ENCODE measurements around the gene JCAD. TPM values are rescaled to one million over a fixed set of nuclear protein-coding genes. Genes with fewer than 3 reads are reported as not detected.

The JCAD gene
- total RNA-seq, 1 donor from 2014 or later = not detected

- Mint-ChIP-seq H3K27ac (no peak overlapping the region), H3K36me3 (ENCODE audit: low read depth) (no peaks in the 10 kb centered on the region), H3K4me1 (no peaks in the 10 kb centered on the region), H3K4me3 (no peak overlapping the region), H3K9me3 (peaks cover 2% of the 10 kb centered on the region), H3K27me3 (peaks cover 10% of the 10 kb centered on the region)
- ATAC-seq (ENCODE audit: low read depth) = no peak
- ChIA-PET CTCF (no interaction called here), POLR2A (no interaction called here)
- TF ChIP-seq CTCF (IDR thresholded peaks at IDR 0.05) = no peak
- DNase-seq = no peak
- intact Hi-C loops (cut with micrococcal nuclease) = no loop called here
These were observed 20.8 kb upstream of the JCAD start for GRCh38 chr10:30080161-30080560.

DNA sequence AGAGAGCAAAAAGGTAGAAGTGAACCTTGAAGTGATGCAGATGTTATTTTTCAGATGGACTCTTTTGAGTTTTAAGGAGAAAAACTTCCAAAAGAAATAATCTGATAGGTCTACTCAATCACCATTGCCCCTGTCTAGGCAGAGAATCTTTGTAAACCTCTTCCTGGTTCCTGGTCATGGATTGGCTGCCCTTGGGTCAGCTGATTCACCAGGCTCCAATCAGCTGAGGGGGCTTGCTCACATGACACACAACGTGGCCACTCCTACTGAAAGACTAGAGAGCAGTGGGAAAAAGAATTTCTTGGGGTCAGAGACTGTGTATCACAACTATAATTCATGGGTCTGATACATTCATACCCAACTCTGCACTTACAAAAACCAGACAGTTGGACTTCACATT is 20.0 kb upstream of the JCAD start:
- POLR2A ChIA-PET = no interaction called here
- H3K27ac Mint-ChIP-seq = no peak overlapping the region
- H3K9me3 Mint-ChIP-seq = peaks cover 2% of the 10 kb centered on the region
- no peaks in the 10 kb centered on the region for H3K36me3 Mint-ChIP-seq (ENCODE audit: low read depth)
- intact Hi-C loops (cut with micrococcal nuclease) = no loop called here
- CTCF ChIA-PET = no interaction called here
- no peak overlapping the region for H3K4me3 Mint-ChIP-seq
- TF ChIP-seq CTCF (IDR thresholded peaks at IDR 0.05) = no peak
- H3K4me1 Mint-ChIP-seq = no peaks in the 10 kb centered on the region
- ATAC-seq (ENCODE audit: low read depth) = no peak
- H3K27me3 Mint-ChIP-seq = peaks cover 10% of the 10 kb centered on the region
- DNase-seq = no peak

- DNase-seq (no peak), ATAC-seq (ENCODE audit: low read depth) (no peak)
- H3K9me3 Mint-ChIP-seq = peaks cover 2% of the 10 kb centered on the region
- ChIA-PET POLR2A (no interaction called here), CTCF (no interaction called here)
- H3K36me3 Mint-ChIP-seq (ENCODE audit: low read depth) = no peaks in the 10 kb centered on the region
- H3K4me3 Mint-ChIP-seq = no peak overlapping the region
- no peak for TF ChIP-seq CTCF (IDR thresholded peaks at IDR 0.05)
- intact Hi-C loops (cut with micrococcal nuclease) = no loop called here
- H3K27ac Mint-ChIP-seq = no peak overlapping the region
- no peaks in the 10 kb centered on the region for H3K4me1 Mint-ChIP-seq
- H3K27me3 Mint-ChIP-seq = peaks cover 3% of the 10 kb centered on the region
These were observed 16.1 kb upstream of the JCAD start for GRCh38 chr10:30075481-30075880.

GRCh38 chr10:30074933-30075332 is 15.5 kb upstream of the JCAD start:
- no peak for TF ChIP-seq CTCF (IDR thresholded peaks at IDR 0.05)
- intact Hi-C loops (cut with micrococcal nuclease) = no loop called here
- Mint-ChIP-seq H3K9me3 (peaks cover 2% of the 10 kb centered on the region), H3K4me1 (no peaks in the 10 kb centered on the region), H3K27ac (no peak overlapping the region), H3K36me3 (ENCODE audit: low read depth) (no peaks in the 10 kb centered on the region), H3K4me3 (no peak overlapping the region), H3K27me3 (peaks cover 4% of the 10 kb centered on the region)
- ChIA-PET CTCF (no interaction called here), POLR2A (no interaction called here)
- ATAC-seq (ENCODE audit: low read depth) = no peak
- DNase-seq = no peak

DNA sequence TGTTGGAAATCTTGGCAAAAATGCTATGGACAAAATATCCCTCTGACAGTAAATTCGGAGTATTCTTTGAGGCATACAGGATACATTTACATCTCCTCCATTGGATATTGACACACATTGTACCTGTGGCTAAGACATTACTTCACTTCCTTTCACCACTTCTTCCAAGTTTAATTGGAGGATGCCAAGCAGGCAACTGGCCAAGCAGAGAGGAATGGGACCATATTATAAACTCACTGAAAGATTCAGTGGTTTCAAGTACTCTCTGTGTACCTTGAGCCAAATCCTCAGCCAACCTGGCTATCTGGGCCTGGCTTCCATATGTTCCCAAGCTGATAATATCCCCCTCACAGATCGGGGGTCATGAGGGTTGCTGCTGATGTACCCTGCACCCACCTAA is 14.7 kb upstream of the JCAD start:
- H3K4me3 Mint-ChIP-seq = no peak overlapping the region
- H3K9me3 Mint-ChIP-seq = no peaks in the 10 kb centered on the region
- no peaks in the 10 kb centered on the region for H3K4me1 Mint-ChIP-seq
- no peak overlapping the region for H3K27ac Mint-ChIP-seq
- peaks cover 4% of the 10 kb centered on the region for H3K27me3 Mint-ChIP-seq
- ATAC-seq (ENCODE audit: low read depth) = no peak
- no peak for TF ChIP-seq CTCF (IDR thresholded peaks at IDR 0.05)
- CTCF ChIA-PET = no interaction called here
- intact Hi-C loops (cut with micrococcal nuclease) = no loop called here
- no peaks in the 10 kb centered on the region for H3K36me3 Mint-ChIP-seq (ENCODE audit: low read depth)
- DNase-seq = no peak
- POLR2A ChIA-PET = no interaction called here
